Measurements from ENCODE around the gene ERCC2.

DNA sequence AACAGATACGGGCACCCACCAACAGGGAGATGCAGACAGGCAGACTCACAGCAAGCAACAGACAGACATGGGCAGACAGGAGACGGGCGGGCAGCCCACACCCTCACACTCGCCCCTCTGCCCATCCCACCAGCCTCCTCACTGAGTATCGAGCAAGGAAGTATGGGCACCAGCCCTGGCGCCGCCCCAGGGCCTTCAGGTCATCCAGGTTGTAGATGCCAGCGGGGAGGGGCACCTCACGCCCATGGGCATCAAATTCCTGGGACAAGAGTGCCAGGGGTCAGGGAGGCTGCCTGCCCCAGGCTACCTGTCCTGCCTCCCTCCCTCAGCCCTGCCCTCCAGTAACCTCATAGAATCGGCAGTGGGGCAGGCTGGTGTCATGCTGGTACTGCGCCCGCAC lies 5.7 kb downstream of the ERCC2 start:
- TF ChIP-seq, protein P1, sequence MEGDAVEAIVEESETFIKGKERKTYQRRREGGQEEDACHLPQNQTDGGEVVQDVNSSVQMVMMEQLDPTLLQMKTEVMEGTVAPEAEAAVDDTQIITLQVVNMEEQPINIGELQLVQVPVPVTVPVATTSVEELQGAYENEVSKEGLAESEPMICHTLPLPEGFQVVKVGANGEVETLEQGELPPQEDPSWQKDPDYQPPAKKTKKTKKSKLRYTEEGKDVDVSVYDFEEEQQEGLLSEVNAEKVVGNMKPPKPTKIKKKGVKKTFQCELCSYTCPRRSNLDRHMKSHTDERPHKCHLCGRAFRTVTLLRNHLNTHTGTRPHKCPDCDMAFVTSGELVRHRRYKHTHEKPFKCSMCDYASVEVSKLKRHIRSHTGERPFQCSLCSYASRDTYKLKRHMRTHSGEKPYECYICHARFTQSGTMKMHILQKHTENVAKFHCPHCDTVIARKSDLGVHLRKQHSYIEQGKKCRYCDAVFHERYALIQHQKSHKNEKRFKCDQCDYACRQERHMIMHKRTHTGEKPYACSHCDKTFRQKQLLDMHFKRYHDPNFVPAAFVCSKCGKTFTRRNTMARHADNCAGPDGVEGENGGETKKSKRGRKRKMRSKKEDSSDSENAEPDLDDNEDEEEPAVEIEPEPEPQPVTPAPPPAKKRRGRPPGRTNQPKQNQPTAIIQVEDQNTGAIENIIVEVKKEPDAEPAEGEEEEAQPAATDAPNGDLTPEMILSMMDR (IDR thresholded peaks at IDR 0.05; ENCODE audit: insufficient read depth, low read length, poor library complexity, severe bottlenecking) = no peak
- TF ChIP-seq EZH2phosphoT487 (conservative IDR thresholded peaks at IDR 0.05; ENCODE audit: low read length) = no peak
